Fibroblast of upper back skin (primary cell): ENCODE measurements around the gene WNK4.

Experiments used
- DNase-seq: peaks from one replicate; pipeline ENCODE4 v3.0.0-alpha.2; 2013

The WNK4 gene

DNA sequence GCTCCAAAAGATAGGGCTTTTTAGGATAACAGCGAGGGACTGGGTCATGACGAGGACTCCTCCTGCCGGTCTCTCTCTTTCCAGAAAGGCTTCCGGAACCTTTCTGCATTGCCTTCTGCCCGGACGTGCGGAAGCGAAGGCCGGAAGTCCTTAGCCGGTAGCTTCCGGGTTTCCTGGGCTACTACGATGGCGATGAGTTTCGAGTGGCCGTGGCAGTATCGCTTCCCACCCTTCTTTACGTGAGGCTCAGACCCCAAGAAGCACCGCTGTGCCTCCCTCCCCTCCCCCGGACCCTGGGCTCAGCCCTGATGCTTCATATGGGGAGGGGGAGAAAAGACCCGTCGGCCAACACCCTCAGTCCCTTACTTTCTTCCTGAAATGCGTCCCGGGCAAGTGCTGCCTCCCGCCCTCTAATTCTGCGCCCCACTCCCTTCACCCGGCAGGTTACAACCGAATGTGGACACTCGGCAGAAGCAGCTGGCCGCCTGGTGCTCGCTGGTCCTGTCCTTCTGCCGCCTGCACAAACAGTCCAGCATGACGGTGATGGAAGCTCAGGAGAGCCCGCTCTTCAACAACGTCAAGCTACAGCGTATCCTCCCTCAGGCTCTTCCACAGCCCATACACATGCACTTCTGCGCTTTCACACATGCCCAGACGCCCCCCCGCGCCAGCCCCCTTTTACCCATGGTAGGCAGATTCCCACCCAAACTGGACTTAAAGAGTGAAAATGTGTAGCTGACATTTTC is 6.9 kb upstream of the WNK4 start, which contains the start of gene VPS25:
Gene VPS25 (plus strand): TSS at position 160 of the 746 bp plus-strand sequence. CDS start 27 bp downstream, at position 187.
- peak; percentile 84 for DNase-seq

DNA sequence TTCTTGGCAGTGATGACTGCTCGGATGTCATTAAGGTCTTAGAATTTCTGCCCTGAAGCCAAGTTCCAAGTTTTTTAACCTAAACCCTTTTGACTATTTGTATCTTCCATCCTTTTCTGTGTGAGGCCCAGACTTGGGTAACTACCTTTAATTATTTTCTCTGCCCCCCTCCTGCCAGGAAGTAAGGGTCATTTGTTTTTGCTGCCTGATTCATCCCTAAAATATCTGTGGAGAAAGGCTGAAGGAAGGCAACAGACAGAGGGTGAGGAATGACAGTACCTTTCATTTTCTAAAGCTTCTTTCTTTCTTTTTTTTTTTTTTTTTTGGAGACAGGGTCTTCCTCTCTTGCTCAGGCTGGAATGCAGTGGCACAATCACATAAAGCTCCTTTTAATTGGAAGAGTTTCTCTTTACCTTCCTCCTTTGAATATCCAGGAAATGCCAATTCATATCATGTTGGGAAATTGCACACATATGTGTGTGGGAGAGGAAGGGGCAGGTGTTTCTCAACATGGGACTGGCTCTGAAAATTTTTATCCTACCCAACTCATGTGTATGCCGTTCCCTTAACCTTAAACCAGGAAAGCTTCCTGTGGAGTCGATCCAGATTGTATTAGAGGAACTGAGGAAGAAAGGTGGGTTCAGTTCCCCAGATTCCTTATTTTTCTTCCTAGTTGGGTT is 6.2 kb upstream of the WNK4 start:
- DNase-seq: peak; percentile 50

DNA sequence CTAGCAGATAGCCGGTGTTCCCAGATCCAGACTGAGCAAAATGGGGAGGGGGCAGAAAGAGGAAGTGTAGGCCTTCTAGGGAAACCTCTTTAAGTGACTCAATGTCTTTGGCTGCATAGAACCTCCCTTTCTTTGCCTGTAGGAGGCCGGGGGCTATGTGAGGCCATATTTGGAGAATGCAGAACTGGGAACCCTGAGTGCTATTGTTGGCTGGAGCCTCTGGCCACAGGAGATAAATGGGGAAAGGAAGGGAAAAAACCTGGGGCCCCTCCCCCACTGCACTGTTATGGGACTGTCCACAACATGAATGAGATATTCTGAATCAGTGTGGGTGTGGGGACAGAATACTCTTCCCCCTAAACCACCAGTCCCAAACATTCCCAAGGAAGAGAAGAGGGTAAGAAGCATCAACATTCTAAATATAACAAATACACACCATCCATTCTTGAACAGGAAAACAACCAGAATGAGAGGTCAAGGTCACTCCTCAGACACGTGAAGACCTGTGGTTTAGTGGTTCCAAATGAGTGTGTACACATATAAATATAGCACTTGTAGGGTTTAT is 4.8 kb upstream of the WNK4 start:
- peak; percentile 60 for DNase-seq

DNA sequence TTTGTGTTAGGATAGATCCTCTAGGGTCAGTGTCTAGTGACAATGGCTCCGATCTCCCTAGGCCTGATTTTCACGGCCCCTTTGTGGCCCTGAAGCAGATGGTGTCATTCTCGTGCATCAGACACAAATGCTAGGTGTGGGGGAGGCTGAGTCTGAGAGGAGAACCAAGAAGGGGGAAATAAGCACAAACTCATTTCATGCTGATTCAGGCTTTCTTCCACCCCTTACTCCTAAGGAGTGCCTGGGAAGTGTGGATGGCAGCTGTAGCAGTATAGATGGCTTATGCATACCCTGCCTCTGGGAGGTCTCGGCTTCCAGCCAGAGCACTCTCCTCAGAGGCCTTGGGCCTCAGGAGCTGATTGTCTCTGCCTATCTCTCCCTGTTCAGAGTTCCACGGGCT is 1.8 kb upstream of the WNK4 start:
- DNase-seq: no peak

DNA sequence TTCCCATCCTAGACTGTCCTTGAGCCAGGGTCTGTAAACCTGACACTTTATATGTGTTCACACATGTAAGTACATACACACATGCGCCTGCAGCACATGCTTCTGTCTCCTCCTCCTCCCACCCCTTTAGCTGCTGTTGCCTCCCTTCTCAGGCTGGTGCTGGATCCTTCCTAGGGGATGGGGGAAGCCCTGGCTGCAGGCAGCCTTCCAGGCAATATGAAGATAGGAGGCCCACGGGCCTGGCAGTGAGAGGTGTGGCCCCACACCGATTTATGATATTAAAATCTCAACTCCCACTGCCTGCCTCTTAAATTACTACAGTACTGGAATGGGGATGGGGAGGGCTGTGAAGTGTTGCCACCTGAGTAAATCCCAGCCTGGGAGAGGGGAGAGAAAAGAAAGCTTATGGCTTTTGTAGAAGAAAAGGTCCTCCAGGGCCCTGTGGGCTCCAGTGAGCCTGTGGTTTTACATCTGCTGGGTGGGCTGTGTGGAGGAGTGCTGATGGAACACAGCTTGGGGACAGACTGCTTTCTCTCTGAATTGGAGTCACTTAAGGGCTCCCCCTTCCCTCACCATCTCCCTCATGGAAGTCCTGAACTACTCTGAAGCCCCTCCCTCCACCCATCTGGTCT is 990 bp upstream of the WNK4 start:
- no peak for DNase-seq

DNA sequence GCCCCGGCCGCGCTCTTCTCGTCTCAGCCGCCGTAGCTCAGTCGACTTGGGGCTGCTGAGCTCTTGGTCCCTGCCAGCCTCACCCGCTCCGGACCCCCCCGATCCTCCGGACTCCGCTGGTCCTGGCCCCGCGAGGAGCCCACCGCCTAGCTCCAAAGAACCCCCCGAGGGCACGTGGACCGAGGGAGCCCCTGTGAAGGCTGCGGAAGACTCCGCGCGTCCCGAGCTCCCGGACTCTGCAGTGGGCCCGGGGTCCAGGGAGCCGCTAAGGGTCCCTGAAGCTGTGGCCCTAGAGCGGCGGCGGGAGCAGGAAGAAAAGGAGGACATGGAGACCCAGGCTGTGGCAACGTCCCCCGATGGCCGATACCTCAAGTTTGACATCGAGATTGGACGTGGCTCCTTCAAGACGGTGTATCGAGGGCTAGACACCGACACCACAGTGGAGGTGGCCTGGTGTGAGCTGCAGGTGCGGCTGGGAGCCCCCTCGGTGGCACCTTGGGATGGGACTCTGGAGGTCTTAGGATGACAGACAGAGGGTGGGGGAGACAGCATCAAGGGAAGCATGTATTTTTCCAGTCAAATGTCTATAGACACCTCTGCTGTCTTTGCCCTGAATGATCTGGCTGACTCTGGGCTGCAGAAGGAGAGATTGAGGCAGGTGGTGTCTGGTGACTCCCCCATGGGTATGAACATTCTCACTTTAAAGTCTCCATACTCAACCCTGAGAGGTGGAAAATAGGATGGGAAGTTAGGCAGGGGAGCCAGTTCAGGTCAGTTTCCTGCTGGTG is 635 bp downstream of the WNK4 start:
- DNase-seq: no peak

DNA sequence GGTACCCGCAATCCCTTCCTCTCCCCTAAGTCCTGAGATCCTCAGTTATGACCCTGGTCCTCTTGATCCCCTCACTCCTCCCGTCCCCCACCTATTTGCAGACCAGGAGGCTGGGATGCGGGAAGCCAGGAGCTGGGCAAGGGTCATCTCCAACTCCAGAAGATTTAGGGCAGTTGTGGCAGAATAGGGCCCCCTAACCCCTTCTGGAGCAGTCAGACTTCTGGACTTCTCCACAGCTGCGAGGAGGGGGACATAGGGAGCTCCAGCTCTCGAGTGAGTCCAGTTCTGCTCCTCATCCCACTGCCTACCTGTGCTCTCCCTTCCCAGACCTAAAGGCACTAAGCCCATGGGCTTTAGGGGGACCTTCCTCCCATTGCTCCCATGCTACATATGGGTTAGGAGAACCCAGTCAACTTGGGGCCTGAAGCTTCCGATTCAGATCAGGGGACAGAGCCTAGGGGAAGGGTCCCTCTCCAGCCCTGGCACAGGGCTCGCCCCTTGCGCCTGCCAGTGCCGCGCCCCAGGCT is 1.3 kb downstream of the WNK4 start:
- no peak for DNase-seq

DNA sequence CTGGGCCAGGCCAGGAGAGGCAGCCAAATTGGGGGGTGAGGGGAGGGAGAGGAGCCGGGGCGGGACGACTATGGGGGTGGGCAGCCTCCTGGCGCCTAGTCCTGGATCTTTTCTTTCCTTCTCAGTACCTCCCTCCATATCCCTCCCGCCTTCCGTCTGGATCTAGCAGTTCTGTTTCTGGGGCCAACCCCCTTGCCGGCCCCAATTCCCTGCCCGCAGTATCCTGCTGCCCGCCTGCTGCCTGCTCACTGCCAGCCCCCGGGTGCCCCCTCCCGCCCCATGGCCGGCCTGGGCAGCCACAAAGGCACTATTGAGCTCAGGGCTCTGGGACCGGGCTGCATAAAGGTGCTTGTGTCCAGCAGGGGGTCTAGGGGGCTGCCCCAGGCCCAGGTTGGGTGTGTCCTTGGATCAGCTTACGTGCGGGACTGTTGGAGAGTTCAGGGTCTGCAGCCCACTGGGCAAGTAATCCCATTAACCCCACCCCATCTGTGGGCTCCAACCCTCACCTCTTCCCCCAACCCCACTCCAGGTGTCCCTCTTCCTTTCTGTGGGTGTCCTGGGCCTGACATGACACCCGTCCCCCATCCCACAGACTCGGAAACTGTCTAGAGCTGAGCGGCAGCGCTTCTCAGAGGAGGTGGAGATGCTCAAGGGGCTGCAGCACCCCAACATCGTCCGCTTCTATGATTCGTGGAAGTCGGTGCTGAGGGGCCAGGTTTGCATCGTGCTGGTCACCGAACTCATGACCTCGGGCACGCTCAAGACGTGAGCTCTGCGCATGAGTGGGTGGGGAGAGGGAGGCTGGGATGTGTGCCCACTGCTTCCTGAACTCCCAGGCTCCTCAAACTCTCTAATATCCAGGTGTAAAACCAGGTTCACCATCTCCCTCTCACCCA is 2.0 kb downstream of the WNK4 start:
- DNase-seq: peak; percentile 31

DNA sequence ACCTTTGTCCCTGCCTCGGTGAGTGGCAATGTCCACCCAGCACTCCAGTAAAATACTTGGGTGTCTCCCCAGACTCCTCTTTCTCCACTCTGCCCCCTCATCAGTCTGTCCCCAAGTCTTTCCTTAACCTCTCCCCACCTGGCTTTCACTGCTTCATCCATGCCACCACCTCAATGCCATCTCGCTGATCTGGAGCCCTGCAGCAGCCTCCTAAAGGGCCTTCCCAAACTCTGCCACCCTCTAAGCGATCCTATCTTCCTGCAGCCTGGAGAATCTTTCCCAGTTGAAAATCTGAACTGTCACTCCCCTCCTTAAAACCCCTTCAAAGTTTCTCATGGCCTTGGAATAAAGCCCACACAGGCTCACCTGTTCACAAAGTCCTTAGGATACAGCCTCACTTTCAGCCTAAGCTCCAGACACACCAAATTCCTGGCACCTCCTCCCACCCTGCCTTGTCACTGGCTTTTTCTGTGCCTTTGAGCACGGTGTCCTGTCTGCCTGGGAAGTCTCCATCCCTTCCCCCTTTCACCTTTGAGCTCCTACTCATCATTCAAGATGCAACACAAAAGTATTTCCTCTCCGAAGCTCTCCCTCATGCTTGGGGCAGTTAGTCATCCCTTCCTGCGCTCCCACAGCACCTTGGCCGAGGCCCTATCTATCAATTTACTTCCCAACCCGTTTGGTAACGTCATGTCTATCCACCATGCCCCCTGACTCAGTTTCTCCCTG is 2.8 kb downstream of the WNK4 start:
- peak; percentile 86 for DNase-seq

DNA sequence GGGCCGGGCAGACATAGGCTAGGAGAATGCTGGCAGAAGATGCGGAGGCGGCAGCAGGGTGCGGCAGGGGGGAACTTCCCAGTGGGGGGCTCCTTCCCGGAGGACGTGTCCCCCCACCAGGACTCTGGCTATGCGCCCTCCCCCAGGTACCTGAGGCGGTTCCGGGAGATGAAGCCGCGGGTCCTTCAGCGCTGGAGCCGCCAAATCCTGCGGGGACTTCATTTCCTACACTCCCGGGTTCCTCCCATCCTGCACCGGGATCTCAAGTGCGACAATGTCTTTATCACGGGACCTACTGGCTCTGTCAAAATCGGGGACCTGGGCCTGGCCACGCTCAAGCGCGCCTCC is 3.4 kb downstream of the WNK4 start:
- DNase-seq: no peak

DNA sequence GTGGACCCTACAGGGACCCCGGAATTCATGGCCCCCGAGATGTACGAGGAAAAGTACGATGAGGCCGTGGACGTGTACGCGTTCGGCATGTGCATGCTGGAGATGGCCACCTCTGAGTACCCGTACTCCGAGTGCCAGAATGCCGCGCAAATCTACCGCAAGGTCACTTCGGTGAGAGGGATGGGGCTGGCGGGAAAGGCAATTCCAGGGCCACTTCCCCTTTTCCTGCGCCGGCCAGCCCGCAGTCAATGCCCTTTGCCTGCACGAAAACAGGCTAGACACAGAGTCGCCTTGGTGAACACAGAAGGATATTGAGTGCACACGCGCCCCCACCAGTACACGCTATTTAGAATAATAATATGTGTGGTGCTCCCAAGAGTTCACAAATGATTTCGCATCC is 4.0 kb downstream of the WNK4 start:
- DNase-seq: no peak

DNA sequence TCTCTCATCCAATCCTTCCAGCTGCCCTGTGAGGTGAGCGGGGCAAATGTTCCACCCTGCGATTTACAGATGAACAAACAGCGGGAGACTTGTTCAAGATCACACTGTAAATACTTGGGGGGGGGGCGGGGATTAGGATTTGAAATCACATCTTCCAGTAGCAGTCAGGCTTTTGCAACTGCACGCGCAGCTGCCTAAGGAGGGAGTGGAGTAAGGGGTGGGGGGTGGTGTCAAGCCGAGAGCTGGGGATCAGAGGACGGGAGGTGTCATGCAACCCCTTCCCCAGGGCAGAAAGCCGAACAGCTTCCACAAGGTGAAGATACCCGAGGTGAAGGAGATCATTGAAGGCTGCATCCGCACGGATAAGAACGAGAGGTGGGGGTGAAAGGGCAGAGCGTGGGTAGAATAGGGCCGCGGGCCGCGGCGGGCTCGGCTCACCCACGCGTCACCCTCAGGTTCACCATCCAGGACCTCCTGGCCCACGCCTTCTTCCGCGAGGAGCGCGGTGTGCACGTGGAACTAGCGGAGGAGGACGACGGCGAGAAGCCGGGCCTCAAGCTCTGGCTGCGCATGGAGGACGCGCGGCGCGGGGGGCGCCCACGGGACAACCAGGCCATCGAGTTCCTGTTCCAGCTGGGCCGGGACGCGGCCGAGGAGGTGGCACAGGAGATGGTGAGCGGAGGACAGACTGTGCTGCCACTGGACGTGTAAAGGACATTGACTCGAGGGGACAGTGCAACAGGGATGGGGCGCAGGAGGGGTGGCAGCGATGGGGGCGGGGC is 4.6 kb downstream of the WNK4 start:
- DNase-seq: no peak

DNA sequence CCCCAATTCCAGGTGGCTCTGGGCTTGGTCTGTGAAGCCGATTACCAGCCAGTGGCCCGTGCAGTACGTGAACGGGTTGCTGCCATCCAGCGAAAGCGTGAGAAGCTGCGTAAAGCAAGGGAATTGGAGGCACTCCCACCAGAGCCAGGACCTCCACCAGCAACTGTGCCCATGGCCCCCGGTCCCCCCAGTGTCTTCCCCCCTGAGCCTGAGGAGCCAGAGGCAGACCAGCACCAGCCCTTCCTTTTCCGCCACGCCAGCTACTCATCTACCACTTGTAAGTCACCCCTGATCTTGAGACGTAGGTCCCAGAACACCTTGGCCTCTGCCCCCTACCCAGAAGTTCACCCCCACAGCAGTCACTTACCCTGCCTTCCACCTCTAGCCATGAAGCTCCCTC is 6.9 kb downstream of the WNK4 start:
- no peak for DNase-seq

DNA sequence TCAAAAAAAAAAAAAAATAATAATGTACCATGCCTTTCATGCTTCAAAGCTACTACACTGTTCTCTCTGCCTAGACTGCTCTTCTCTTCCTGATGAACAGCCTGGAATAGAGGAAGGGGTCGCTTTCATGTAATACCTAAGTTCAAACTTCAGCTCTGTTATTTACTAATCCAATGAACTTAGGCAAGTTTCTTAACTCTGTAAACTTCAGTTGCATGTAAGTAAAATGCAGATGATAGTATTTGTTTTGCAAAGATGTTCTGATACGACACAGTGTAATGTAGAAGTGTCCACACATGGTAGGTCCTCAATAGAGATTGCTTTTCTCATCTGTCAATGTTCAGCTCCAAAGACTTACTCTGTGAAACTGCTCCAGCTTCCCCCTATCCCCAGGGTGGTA is 11.5 kb downstream of the WNK4 start:
- DNase-seq: no peak

DNA sequence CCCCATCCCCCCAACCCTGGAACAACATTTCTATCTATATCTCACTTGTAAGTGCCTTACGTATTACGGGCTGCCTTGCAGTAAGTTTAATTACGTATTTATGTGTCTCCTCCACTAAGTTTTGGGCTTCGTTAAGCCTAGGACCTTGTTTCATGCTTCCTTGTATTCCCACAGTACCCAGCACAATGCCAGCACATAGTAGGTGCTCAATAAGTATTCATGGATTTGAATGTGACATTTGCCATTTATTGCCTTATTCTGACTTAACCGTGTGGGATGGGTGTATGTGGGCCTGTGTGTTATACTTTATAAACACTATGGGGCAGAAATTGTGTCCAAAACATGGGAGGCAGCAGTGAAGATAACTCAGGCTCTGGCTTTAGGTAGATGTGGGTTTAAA is 12.1 kb downstream of the WNK4 start:
- no peak for DNase-seq

DNA sequence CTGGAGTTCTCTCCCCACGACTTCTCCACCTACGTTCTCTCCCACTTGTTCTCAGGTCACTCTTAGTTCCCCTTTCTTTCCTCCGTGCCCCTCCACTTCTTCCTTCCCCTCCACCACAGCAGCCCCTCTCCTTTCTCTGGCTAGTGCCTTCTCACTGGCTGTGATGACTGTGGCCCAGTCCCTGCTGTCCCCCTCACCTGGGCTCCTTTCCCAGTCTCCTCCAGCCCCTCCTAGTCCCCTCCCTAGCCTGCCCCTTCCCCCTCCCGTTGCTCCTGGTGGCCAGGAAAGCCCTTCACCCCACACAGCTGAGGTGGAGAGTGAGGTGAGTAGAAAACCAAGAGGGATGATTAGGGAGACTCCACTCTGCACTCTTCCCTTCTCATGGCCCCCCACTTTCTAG is 14.7 kb downstream of the WNK4 start:
- DNase-seq: no peak

DNA sequence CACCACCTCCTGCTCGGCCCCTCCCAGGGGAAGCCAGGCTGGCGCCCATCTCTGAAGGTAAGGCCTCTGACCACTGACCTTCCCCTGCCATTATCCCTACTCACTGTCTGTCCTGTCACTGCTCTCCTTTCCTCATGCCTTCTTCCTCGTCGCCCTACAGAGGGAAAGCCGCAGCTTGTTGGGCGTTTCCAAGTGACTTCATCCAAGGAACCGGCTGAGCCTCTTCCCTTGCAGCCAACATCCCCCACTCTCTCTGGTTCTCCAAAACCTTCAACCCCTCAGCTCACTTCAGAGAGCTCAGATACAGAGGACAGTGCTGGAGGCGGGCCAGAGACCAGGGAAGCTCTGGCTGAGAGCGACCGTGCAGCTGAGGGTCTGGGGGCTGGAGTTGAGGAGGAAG is 15.1 kb downstream of the WNK4 start:
- no peak for DNase-seq

DNA sequence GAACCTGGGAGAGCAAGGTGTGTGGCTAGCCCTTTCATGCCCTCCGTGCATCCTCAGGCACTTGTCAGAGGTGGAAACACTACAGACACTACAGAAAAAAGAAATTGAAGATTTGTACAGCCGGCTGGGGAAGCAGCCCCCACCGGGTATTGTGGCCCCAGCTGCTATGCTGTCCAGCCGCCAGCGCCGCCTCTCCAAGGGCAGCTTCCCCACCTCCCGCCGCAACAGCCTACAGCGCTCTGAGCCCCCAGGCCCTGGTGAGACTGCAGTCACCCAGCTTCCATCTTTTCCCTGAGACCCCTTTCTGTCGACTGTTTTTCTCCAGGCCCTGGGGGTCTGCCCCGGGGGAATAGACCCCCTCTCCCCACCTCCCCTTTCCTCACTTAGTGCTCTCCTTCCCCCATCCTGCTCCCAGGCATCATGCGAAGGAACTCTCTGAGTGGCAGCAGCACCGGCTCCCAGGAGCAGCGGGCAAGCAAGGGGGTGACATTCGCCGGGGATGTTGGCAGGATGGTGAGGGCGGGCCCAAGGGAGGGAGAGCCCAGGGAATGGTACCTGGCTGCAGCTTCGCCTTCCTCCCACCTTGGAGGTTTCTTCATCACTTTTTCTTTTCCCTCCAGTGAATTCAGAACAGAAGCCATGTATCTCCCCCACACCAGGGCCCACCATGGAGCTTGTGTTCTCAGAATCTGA is 15.8 kb downstream of the WNK4 start:
- DNase-seq: no peak
